Stomach (tissue), 4 donors: Measurements from ENCODE around the gene PLPPR2.

Experiments used
- POLR2A ChIP-seq, 4 donors: fragments of 450-650 bp; IDR thresholded peaks; one replicate each; pipeline ENCODE4 v1.6.1; 2016; ENCODE audit warnings: antibody characterized with exemption in 4 of 4, control low read depth in 2 of 4, mild to moderate bottlenecking in 1 of 4, moderate library complexity in 1 of 4
- TF ChIP-seq, protein P1 (sequence below), 7 experiments: fragments of 450-650 bp in 4 of 7; fragments of 200-600 bp in 3 of 7; sonication (generic) in 3 of 7; IDR thresholded peaks; one replicate each; pipeline ENCODE4 v1.5.1; 2016 to 2019; ENCODE audit warnings: antibody characterized with exemption in 7 of 7, control low read depth in 2 of 7, mild to moderate bottlenecking in 1 of 7

DNA sequence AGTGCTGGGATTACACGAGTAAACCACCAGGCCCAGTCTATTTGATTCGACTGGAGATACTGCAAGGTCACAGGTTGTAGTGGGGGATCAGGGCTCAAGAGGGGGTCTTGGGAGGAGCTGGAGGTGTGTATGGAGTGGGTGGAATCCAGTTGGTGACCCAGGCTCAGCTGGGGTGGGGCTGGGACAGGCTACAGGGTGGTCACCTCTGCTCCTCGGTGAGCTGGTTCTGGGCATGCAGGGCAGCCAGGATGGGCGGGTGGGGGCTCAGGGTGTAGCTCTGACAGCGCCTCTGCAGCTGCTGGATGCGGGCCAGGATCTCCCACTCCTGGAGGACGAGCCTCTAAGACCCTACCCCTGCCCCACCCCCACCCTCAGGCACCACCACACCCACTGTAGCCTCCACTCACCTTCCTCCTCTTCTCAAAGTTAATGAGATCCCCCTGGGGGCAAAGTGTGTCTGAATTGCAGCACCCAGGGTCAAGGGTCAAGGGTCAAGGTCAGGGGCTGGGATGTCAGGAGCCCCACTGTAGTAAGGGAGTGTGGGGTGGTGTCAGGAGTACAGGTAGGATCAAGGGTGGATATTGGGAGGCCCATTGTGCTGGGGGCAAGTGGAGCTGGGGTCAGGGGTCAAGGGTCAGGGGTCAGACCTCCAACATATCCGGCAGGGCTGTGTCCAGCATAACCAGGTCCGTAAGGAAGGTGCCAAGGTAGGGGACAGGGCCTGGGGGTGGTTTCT, 46.7 kb downstream of the PLPPR2 start:
- TF ChIP-seq, protein P1, sequence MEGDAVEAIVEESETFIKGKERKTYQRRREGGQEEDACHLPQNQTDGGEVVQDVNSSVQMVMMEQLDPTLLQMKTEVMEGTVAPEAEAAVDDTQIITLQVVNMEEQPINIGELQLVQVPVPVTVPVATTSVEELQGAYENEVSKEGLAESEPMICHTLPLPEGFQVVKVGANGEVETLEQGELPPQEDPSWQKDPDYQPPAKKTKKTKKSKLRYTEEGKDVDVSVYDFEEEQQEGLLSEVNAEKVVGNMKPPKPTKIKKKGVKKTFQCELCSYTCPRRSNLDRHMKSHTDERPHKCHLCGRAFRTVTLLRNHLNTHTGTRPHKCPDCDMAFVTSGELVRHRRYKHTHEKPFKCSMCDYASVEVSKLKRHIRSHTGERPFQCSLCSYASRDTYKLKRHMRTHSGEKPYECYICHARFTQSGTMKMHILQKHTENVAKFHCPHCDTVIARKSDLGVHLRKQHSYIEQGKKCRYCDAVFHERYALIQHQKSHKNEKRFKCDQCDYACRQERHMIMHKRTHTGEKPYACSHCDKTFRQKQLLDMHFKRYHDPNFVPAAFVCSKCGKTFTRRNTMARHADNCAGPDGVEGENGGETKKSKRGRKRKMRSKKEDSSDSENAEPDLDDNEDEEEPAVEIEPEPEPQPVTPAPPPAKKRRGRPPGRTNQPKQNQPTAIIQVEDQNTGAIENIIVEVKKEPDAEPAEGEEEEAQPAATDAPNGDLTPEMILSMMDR (IDR thresholded peaks at IDR 0.05), result no peak
- TF ChIP-seq POLR2A (IDR thresholded peaks at IDR 0.05), result no peak
